ENCODE results near the gene TCAIM. TPM values are rescaled to one million over a fixed set of nuclear protein-coding genes. Genes with fewer than 3 reads are reported as not detected.

Gene TCAIM
- total RNA-seq, 4 donors from 2014 or later = 26.2 to 33.3 (median 27.7) TPM

GRCh38 chr3:44353355-44353924, 14.9 kb downstream of the TCAIM start:
- Histone ChIP-seq H3K27me3 (no peaks in the 10 kb centered on the region), H3K4me1 (no peaks in the 10 kb centered on the region), H3K27ac (no peak overlapping the region), H3K4me3 (replicated peaks in 1 of 3) (no peak overlapping the region), H3K9me3 (no peaks in the 10 kb centered on the region), H3K36me3 (no peaks in the 10 kb centered on the region)
- intact Hi-C loops (cut with DNase I) = no loop called here
- TF ChIP-seq, protein P1, sequence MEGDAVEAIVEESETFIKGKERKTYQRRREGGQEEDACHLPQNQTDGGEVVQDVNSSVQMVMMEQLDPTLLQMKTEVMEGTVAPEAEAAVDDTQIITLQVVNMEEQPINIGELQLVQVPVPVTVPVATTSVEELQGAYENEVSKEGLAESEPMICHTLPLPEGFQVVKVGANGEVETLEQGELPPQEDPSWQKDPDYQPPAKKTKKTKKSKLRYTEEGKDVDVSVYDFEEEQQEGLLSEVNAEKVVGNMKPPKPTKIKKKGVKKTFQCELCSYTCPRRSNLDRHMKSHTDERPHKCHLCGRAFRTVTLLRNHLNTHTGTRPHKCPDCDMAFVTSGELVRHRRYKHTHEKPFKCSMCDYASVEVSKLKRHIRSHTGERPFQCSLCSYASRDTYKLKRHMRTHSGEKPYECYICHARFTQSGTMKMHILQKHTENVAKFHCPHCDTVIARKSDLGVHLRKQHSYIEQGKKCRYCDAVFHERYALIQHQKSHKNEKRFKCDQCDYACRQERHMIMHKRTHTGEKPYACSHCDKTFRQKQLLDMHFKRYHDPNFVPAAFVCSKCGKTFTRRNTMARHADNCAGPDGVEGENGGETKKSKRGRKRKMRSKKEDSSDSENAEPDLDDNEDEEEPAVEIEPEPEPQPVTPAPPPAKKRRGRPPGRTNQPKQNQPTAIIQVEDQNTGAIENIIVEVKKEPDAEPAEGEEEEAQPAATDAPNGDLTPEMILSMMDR (IDR thresholded peaks at IDR 0.05) = no peak
- no peak for TF ChIP-seq POLR2A (IDR thresholded peaks at IDR 0.05)
- WGBS, 2 donors = 94 to 100% methylated on average over 1 of the region's 1 CpG
- no peak for DNase-seq

DNA sequence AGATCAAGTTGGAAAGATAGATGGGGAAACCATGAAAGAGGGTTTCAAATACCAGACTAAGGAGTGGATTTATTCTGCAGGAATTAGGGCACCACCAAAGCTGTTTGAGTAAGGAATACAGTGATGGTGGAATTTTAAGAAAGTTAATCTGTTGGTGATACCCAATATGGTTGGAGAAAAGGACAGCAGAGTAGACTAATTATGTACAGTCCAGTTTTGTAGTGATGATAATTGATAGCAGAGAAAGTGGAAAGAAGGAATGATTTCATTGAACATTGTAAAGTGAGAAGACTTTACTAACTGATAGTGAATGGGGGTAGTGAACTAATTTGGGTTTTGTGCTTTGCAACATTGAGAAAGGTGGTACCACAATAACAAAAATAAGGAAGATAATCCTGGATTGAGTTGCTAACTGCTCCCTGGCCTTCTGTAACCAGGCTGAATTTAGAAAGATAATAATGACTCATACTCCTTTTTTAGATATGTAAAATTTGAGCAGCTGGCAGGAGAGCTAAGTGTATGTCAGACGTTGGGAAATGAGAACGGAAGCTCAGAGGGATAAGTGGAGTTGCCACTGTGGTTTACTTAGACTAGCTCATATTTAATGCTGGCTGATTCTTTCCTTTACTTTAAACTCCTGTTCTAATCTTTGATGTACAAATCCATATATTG, 16.9 kb downstream of the TCAIM start:
- 61 to 62% methylated on average over 2 of the region's 2 CpGs for WGBS, 2 donors
- H3K27me3 ChIP-seq = no peaks in the 10 kb centered on the region
- intact Hi-C loops (cut with DNase I) = no loop called here
- no peak overlapping the region for H3K4me3 ChIP-seq (replicated peaks in 1 of 3)
- peaks cover 0 to 2% of the 10 kb centered on the region in 2 donors for H3K36me3 ChIP-seq
- TF ChIP-seq POLR2A (IDR thresholded peaks at IDR 0.05) = no peak
- TF ChIP-seq, protein P1 (IDR thresholded peaks at IDR 0.05) = no peak
- H3K4me1 ChIP-seq = no peaks in the 10 kb centered on the region
- no peak for DNase-seq
- no peaks in the 10 kb centered on the region for H3K9me3 ChIP-seq
- H3K27ac ChIP-seq = no peak overlapping the region

DNA sequence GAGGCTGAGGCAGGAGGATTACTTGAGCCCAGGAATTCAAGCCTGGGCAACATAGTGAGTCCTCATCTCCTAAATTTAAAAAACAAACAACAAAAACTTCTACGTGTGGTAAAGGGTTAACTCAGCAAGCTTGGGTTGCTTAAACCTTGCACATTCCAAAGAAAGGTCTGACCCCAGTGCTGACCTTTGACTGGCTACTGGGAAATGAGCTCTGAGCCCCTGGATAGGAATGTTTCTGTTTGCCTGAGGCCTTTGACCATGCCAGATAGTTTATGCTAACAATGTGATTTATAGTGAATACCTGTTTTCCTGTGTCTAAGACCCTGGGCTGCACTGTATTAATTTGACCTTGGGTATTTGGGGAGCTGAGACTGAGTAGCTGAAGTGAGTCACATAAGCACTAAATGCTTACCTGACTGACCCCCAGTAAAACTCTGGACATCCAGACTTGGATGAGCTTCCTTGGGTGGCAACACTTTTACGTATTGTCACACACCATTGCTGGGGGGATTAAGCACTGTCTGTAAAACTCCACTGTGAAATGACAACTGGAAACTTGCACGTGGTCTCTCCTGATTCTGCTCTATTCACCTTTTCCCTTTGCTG, 20.7 kb downstream of the TCAIM start:
- intact Hi-C loops (cut with DNase I) = no loop called here
- Histone ChIP-seq H3K4me1 (no peaks in the 10 kb centered on the region), H3K4me3 (replicated peaks in 1 of 3) (no peak overlapping the region), H3K9me3 (no peaks in the 10 kb centered on the region), H3K36me3 (peaks cover 0 to 2% of the 10 kb centered on the region in 2 donors), H3K27ac (no peak overlapping the region), H3K27me3 (no peaks in the 10 kb centered on the region)
- no peak for DNase-seq
- TF ChIP-seq, protein P1 (IDR thresholded peaks at IDR 0.05) = no peak
- no peak for TF ChIP-seq POLR2A (IDR thresholded peaks at IDR 0.05)
- WGBS, 2 donors = 64 to 69% methylated on average over 3 of the region's 3 CpGs

- Histone ChIP-seq H3K27ac (no peak overlapping the region), H3K9me3 (no peaks in the 10 kb centered on the region), H3K4me3 (replicated peaks in 1 of 3) (no peak overlapping the region), H3K36me3 (peaks cover 0 to 1% of the 10 kb centered on the region in 2 donors), H3K4me1 (no peaks in the 10 kb centered on the region), H3K27me3 (no peaks in the 10 kb centered on the region)
- DNase-seq = no peak
- intact Hi-C loops (cut with DNase I) = no loop called here
- 83 to 96% methylated on average over 2 of the region's 2 CpGs for WGBS, 2 donors
- TF ChIP-seq, protein P1 (IDR thresholded peaks at IDR 0.05) = no peak
These were observed 25.0 kb downstream of the TCAIM start for GRCh38 chr3:44363591-44363990.

GRCh38 chr3:44365952-44366351, 27.4 kb downstream of the TCAIM start:
- no peak for DNase-seq
- TF ChIP-seq, protein P1 (IDR thresholded peaks at IDR 0.05) = no peak
- no peak for TF ChIP-seq POLR2A (IDR thresholded peaks at IDR 0.05)
- Histone ChIP-seq H3K9me3 (no peaks in the 10 kb centered on the region), H3K27ac (no peak overlapping the region), H3K4me1 (no peaks in the 10 kb centered on the region), H3K4me3 (replicated peaks in 1 of 3) (no peak overlapping the region), H3K27me3 (no peaks in the 10 kb centered on the region), H3K36me3 (no peaks in the 10 kb centered on the region)
- intact Hi-C loops (cut with DNase I) = no loop called here
- WGBS, 2 donors = 95 to 98% methylated on average over 1 of the region's 1 CpG

Data from thyroid gland (tissue), 4 donors.